Measurements from ENCODE around the gene RND2. TPM values are rescaled to one million over a fixed set of nuclear protein-coding genes. Genes with fewer than 3 reads are reported as not detected.
"Not testable (repeated sequence)": the region's sequence is repeated elsewhere in the genome, so short reads cannot be mapped to it uniquely, and the experiment has no call there.

RND2 gene
- total RNA-seq, 3 donors from 2014 or later, result 0.16 to 2.0 (median 1.3) TPM

DNA sequence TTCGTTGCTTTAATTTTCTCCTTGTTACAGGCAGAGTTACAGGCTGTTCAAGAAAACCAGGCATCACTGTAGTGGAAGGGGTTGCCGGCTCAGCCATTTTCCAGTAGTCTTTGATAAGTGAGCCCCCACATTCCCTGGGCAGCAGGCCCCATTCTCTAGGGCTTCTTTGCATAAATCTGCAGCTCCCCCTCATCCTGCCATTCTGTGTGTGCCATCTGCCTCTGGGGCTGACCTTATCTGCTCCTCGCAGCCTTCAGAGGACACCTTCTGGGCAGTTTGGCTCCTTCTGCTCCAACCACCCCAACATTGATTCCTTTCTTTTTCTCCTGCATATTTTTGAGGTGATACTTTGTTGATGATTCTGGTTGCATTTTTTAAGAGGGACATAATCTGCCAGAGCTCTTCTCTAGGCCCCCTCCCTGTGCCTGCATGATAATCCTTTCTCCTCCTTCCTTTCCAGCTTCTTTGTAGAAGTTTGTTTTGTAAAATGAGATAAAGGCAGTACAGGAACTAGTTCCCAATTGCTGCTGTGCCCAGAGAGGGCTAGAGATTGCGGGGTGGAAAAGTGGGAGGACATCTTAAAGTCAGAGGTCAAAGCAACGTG, 17.1 kb downstream of the RND2 start:
- Histone ChIP-seq H3K9me3 (no peaks in the 10 kb centered on the region), H3K4me1 (no peaks in the 10 kb centered on the region), H3K27me3 (no peaks in the 10 kb centered on the region), H3K27ac (no peak overlapping the region), H3K36me3 (no peaks in the 10 kb centered on the region), H3K4me3 (no peak overlapping the region)
- intact Hi-C loops (cut with DNase I; ENCODE audit: low total_unique reads), result no loop called here
- DNase-seq (ENCODE audit: low spot score in 2 of 2), result no peak
- TF ChIP-seq POLR2AphosphoS5 (IDR thresholded peaks at IDR 0.05) (no peak), CTCF (IDR thresholded peaks at IDR 0.05) (no peak), POLR2A (IDR thresholded peaks at IDR 0.05) (no peak)

DNA sequence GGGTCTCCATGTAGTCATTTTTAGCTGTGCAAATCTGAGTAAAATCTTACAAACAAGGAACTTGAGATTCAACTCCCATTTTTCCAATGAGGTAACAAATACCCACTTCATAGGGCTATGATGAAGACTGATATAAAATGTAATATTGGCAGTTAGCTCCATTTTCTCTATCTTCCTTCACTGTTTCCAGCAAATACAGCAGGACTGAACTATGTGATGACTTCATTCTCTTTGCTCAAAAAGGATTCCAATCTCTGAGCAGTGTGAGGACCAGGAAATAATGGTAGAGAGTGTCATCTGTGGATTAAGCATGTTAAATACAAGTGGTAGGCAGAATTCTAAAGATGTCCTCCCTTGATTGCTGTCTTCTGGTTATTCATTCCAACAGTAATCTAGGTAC, 18.3 kb downstream of the RND2 start:
- Histone ChIP-seq H3K4me1 (no peaks in the 10 kb centered on the region), H3K4me3 (no peak overlapping the region), H3K27ac (no peak overlapping the region), H3K27me3 (no peaks in the 10 kb centered on the region), H3K9me3 (no peaks in the 10 kb centered on the region), H3K36me3 (no peaks in the 10 kb centered on the region)
- intact Hi-C loops (cut with DNase I; ENCODE audit: low total_unique reads), result no loop called here
- no peak for DNase-seq (ENCODE audit: low spot score in 2 of 2)
- no peak for TF ChIP-seq CTCF (IDR thresholded peaks at IDR 0.05)
- no peak for TF ChIP-seq POLR2AphosphoS5 (IDR thresholded peaks at IDR 0.05)
- TF ChIP-seq POLR2A (IDR thresholded peaks at IDR 0.05), result no peak

- no peak for DNase-seq (ENCODE audit: low spot score in 2 of 2)
- Histone ChIP-seq H3K36me3 (no peaks in the 10 kb centered on the region), H3K27ac (no peak overlapping the region), H3K9me3 (no peaks in the 10 kb centered on the region), H3K4me3 (no peak overlapping the region), H3K4me1 (no peaks in the 10 kb centered on the region), H3K27me3 (no peaks in the 10 kb centered on the region)
- TF ChIP-seq CTCF (IDR thresholded peaks at IDR 0.05), result no peak
- intact Hi-C loops (cut with DNase I; ENCODE audit: low total_unique reads), result no loop called here
Observed at GRCh38 chr17:43044024-43044423, 19.0 kb downstream of the RND2 start.

- no peaks in the 10 kb centered on the region for H3K36me3 ChIP-seq
- TF ChIP-seq POLR2A (IDR thresholded peaks at IDR 0.05), result no peak
- TF ChIP-seq CTCF (IDR thresholded peaks at IDR 0.05), result no peak
- no peak for TF ChIP-seq POLR2AphosphoS5 (IDR thresholded peaks at IDR 0.05)
- no peaks in the 10 kb centered on the region for H3K9me3 ChIP-seq
- intact Hi-C loops (cut with DNase I; ENCODE audit: low total_unique reads), result no loop called here
- no peak for DNase-seq (ENCODE audit: low spot score in 2 of 2)
- H3K4me3 ChIP-seq, result no peak overlapping the region
- H3K27ac ChIP-seq, result no peak overlapping the region
- no peaks in the 10 kb centered on the region for H3K4me1 ChIP-seq
- H3K27me3 ChIP-seq, result no peaks in the 10 kb centered on the region
Observed at GRCh38 chr17:43051969-43052368, 26.9 kb downstream of the RND2 start.

- DNase-seq (ENCODE audit: low spot score in 2 of 2); H3K27me3 ChIP-seq; H3K9me3 ChIP-seq; H3K4me1 ChIP-seq; H3K27ac ChIP-seq; intact Hi-C loops (cut with DNase I; ENCODE audit: low total_unique reads); H3K36me3 ChIP-seq; H3K4me3 ChIP-seq: not testable (repeated sequence)
Observed at GRCh38 chr17:43053008-43053407, 28.0 kb downstream of the RND2 start.

GRCh38 chr17:43056051-43056450, 31.0 kb downstream of the RND2 start:
- Histone ChIP-seq H3K4me3 (no peak overlapping the region), H3K27ac (no peak overlapping the region), H3K27me3 (no peaks in the 10 kb centered on the region), H3K9me3 (no peaks in the 10 kb centered on the region), H3K36me3 (no peaks in the 10 kb centered on the region), H3K4me1 (no peaks in the 10 kb centered on the region)
- no peak for DNase-seq (ENCODE audit: low spot score in 2 of 2)
- intact Hi-C loops (cut with DNase I; ENCODE audit: low total_unique reads), result no loop called here
- no peak for TF ChIP-seq POLR2A (IDR thresholded peaks at IDR 0.05)
- no peak for TF ChIP-seq POLR2AphosphoS5 (IDR thresholded peaks at IDR 0.05)
- no peak for TF ChIP-seq CTCF (IDR thresholded peaks at IDR 0.05)

All from breast epithelium (tissue), 4 donors.